ENCODE results near the gene PRELID1. TPM values are rescaled to one million over a fixed set of nuclear protein-coding genes. Genes with fewer than 3 reads are reported as not detected.

Gene PRELID1
- total RNA-seq, 1 donor from 2014 or later: 126 TPM

- Mint-ChIP-seq H3K27me3 (no peaks in the 10 kb centered on the region), H3K27ac (no peak overlapping the region), H3K4me1 (ENCODE audit: unreplicated experiment) (peaks cover under 1% of the 10 kb centered on the region), H3K9me3 (no peaks in the 10 kb centered on the region), H3K4me3 (no peak overlapping the region), H3K36me3 (peaks cover 5% of the 10 kb centered on the region)
- no peak for DNase-seq (ENCODE audit: extremely low spot score, unreplicated experiment)
- no peak for TF ChIP-seq CTCF (conservative IDR thresholded peaks at IDR 0.05)
These were observed 12.4 kb downstream of the PRELID1 start for GRCh38 chr5:177316005-177316404.

GRCh38 chr5:177317959-177318377, 14.4 kb downstream of the PRELID1 start:
- no peaks in the 10 kb centered on the region for H3K27me3 Mint-ChIP-seq
- no peak overlapping the region for H3K4me3 Mint-ChIP-seq
- no peaks in the 10 kb centered on the region for H3K9me3 Mint-ChIP-seq
- no peak for DNase-seq (ENCODE audit: extremely low spot score, unreplicated experiment)
- peaks cover 8% of the 10 kb centered on the region for H3K36me3 Mint-ChIP-seq
- H3K4me1 Mint-ChIP-seq (ENCODE audit: unreplicated experiment): no peaks in the 10 kb centered on the region
- peak; percentile 91 for TF ChIP-seq CTCF (conservative IDR thresholded peaks at IDR 0.05)
- no peak overlapping the region for H3K27ac Mint-ChIP-seq

GRCh38 chr5:177319913-177320588, 16.5 kb downstream of the PRELID1 start:
- H3K27ac Mint-ChIP-seq: no peak overlapping the region
- H3K36me3 Mint-ChIP-seq: peaks cover 18% of the 10 kb centered on the region
- DNase-seq (ENCODE audit: extremely low spot score, unreplicated experiment): no peak
- H3K9me3 Mint-ChIP-seq: no peaks in the 10 kb centered on the region
- no peaks in the 10 kb centered on the region for H3K27me3 Mint-ChIP-seq
- peaks cover 3% of the 10 kb centered on the region for H3K4me1 Mint-ChIP-seq (ENCODE audit: unreplicated experiment)
- H3K4me3 Mint-ChIP-seq: no peak overlapping the region
- TF ChIP-seq CTCF (conservative IDR thresholded peaks at IDR 0.05): no peak

- Mint-ChIP-seq H3K36me3 (peaks cover 18% of the 10 kb centered on the region), H3K9me3 (no peaks in the 10 kb centered on the region), H3K4me1 (ENCODE audit: unreplicated experiment) (peaks cover 5% of the 10 kb centered on the region), H3K27me3 (no peaks in the 10 kb centered on the region), H3K4me3 (no peak overlapping the region), H3K27ac (no peak overlapping the region)
- no peak for TF ChIP-seq CTCF (conservative IDR thresholded peaks at IDR 0.05)
- DNase-seq (ENCODE audit: extremely low spot score, unreplicated experiment): no peak
These were observed 17.3 kb downstream of the PRELID1 start for GRCh38 chr5:177320879-177321278.

- Mint-ChIP-seq H3K9me3 (no peaks in the 10 kb centered on the region), H3K4me1 (ENCODE audit: unreplicated experiment) (peaks cover 14% of the 10 kb centered on the region), H3K36me3 (peaks cover 14% of the 10 kb centered on the region), H3K27ac (peak overlapping the region; percentile 67), H3K4me3 (no peak overlapping the region), H3K27me3 (no peaks in the 10 kb centered on the region)
- TF ChIP-seq CTCF (conservative IDR thresholded peaks at IDR 0.05): no peak
- DNase-seq (ENCODE audit: extremely low spot score, unreplicated experiment): no peak
These were observed 22.3 kb downstream of the PRELID1 start for GRCh38 chr5:177325868-177326381.

Data from type B pancreatic cell (in vitro differentiated cells).